Astrocyte (in vitro differentiated cells and primary cell): Measurements from ENCODE around the gene CNTNAP2. TPM values are rescaled to one million over a fixed set of nuclear protein-coding genes. Genes with fewer than 3 reads are reported as not detected.
"Not testable (repeated sequence)": the region's sequence is repeated elsewhere in the genome, so short reads cannot be mapped to it uniquely, and the experiment has no call there.

Source experiments
- DNase-seq: peaks from one replicate; pipeline ENCODE4 v3.0.0-alpha.2; 2010; ENCODE audit warnings: low read depth
- FAIRE-seq: peaks from 2 replicates; lab custom pipeline; 2011; peaks lifted over from hg19 to GRCh38; lab: Jason Lieb, UNC
- H2AFZ ChIP-seq: 2 replicates; pipeline ENCODE4 v1.6.0; 2012; ENCODE audit warnings: low read depth, low read length, inconsistent platforms
- H3K27ac ChIP-seq: 2 replicates; pipeline ENCODE4 v1.5.1; 2011; ENCODE audit warnings: low read depth, low read length, inconsistent platforms
- H3K27me3 ChIP-seq: 2 replicates; pipeline ENCODE4 v1.6.0; 2011; ENCODE audit warnings: low read length, inconsistent platforms; ENCODE audit not compliant: insufficient read depth
- H3K36me3 ChIP-seq: 2 replicates; pipeline ENCODE4 v1.5.1; 2011; ENCODE audit warnings: low read length, inconsistent platforms; ENCODE audit not compliant: insufficient read depth
- H3K4me1 ChIP-seq: 2 replicates; pipeline ENCODE4 v1.5.1; 2011; ENCODE audit warnings: low read length, inconsistent platforms; ENCODE audit not compliant: insufficient read depth
- H3K4me2 ChIP-seq: 2 replicates; pipeline ENCODE4 v1.6.0; 2012; ENCODE audit warnings: low read length, inconsistent platforms
- H3K4me3 ChIP-seq: 2 replicates; pipeline ENCODE4 v1.5.1; 2011; ENCODE audit warnings: low read depth, mild to moderate bottlenecking, low read length, inconsistent platforms; ENCODE audit not compliant: insufficient read depth
- H3K79me2 ChIP-seq: 2 replicates; pipeline ENCODE4 v1.6.0; 2012; ENCODE audit warnings: mild to moderate bottlenecking, low read length, inconsistent platforms; ENCODE audit not compliant: insufficient read depth
- H3K9ac ChIP-seq: 2 replicates; pipeline ENCODE4 v1.6.0; 2012; ENCODE audit warnings: mild to moderate bottlenecking, low read length, inconsistent platforms
- H3K9me3 ChIP-seq: 2 replicates; pipeline ENCODE4 v1.5.1; 2012; ENCODE audit warnings: low read depth, mild to moderate bottlenecking, low read length, inconsistent platforms; ENCODE audit not compliant: insufficient read depth
- H4K20me1 ChIP-seq: 2 replicates; pipeline ENCODE4 v1.6.0; 2012; ENCODE audit warnings: low read length, inconsistent platforms; ENCODE audit not compliant: insufficient read depth
- H3K27ac Mint-ChIP-seq: one replicate; pipeline ENCODE4 v1.8.0; 2021; ENCODE audit warnings: mild to moderate bottlenecking, mixed read lengths; ENCODE audit not compliant: unreplicated experiment
- H3K27me3 Mint-ChIP-seq: one replicate; pipeline ENCODE4 v1.8.0; 2021; ENCODE audit warnings: low read depth, mixed read lengths; ENCODE audit not compliant: unreplicated experiment
- H3K36me3 Mint-ChIP-seq: one replicate; pipeline ENCODE4 v1.8.0; 2021; ENCODE audit warnings: low read depth, mixed read lengths; ENCODE audit not compliant: unreplicated experiment
- H3K4me1 Mint-ChIP-seq: one replicate; pipeline ENCODE4 v1.8.0; 2021; ENCODE audit warnings: low read depth, mixed read lengths; ENCODE audit not compliant: unreplicated experiment
- H3K4me3 Mint-ChIP-seq: one replicate; pipeline ENCODE4 v1.8.0; 2021; ENCODE audit warnings: mild to moderate bottlenecking, moderate library complexity, mixed read lengths; ENCODE audit not compliant: unreplicated experiment
- H3K9me3 Mint-ChIP-seq: one replicate; pipeline ENCODE4 v1.8.0; 2021; ENCODE audit warnings: mild to moderate bottlenecking, mixed read lengths; ENCODE audit not compliant: unreplicated experiment
- EZH2 ChIP-seq: IDR thresholded peaks from 2 replicates; pipeline ENCODE4 v1.6.1; 2012; ENCODE audit warnings: mild to moderate bottlenecking, low read length, inconsistent platforms; ENCODE audit not compliant: insufficient read depth
- total RNA-seq: library from RNA; stranded (reverse); gene quantifications from 2 replicates; pipeline ENCODE4 v1.2.1, GENCODE V29; 2021
- TF ChIP-seq, protein P1 (sequence below): IDR thresholded peaks from 2 replicates; pipeline ENCODE4 v1.5.1; 2011; ENCODE audit warnings: low read depth, mild to moderate bottlenecking, inconsistent platforms, low read length, moderate library complexity; ENCODE audit not compliant: insufficient read depth

The CNTNAP2 gene
- total RNA-seq, 1 donor from 2014 or later, result 20.0 TPM

DNA sequence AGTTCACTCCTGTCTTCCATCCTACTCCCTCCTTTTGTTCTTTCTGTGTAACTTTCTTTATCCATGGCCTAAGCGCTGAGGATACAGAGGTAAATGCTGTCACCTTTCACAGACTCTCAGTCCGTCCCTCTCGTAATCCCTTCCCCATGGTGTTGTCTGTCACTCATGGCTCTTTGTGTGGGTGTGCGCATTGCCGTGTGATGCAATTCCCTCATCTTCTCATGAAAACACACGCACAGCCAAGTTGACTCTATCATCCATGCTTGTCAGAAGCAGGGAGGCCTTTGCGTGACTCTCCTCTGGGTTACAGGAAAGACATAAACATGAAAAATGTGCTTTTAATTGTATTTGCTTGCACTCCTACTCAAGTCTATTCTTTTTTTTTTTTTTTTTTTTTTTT lies 2348.3 kb downstream of the CNTNAP2 start:
- Histone ChIP-seq H3K27ac (no peak overlapping the region), H3K4me1 (no peaks in the 10 kb centered on the region), H3K4me2 (no peak overlapping the region), H3K4me3 (no peak overlapping the region), H3K9ac (no peak overlapping the region), H2AFZ (no peak overlapping the region), H4K20me1 (no peaks in the 10 kb centered on the region), H3K36me3 (no peaks in the 10 kb centered on the region), H3K27me3 (no peaks in the 10 kb centered on the region), H3K79me2 (no peaks in the 10 kb centered on the region), H3K9me3 (no peaks in the 10 kb centered on the region)
- Mint-ChIP-seq H3K36me3 (no peaks in the 10 kb centered on the region), H3K27me3 (no peaks in the 10 kb centered on the region), H3K4me3 (no peak overlapping the region), H3K27ac (no peak overlapping the region), H3K9me3 (peaks cover 11% of the 10 kb centered on the region), H3K4me1 (no peaks in the 10 kb centered on the region)
- no peak for DNase-seq
- no peak for FAIRE-seq
- TF ChIP-seq, protein P1, sequence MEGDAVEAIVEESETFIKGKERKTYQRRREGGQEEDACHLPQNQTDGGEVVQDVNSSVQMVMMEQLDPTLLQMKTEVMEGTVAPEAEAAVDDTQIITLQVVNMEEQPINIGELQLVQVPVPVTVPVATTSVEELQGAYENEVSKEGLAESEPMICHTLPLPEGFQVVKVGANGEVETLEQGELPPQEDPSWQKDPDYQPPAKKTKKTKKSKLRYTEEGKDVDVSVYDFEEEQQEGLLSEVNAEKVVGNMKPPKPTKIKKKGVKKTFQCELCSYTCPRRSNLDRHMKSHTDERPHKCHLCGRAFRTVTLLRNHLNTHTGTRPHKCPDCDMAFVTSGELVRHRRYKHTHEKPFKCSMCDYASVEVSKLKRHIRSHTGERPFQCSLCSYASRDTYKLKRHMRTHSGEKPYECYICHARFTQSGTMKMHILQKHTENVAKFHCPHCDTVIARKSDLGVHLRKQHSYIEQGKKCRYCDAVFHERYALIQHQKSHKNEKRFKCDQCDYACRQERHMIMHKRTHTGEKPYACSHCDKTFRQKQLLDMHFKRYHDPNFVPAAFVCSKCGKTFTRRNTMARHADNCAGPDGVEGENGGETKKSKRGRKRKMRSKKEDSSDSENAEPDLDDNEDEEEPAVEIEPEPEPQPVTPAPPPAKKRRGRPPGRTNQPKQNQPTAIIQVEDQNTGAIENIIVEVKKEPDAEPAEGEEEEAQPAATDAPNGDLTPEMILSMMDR, result no peak
- TF ChIP-seq EZH2, result no peak

DNA sequence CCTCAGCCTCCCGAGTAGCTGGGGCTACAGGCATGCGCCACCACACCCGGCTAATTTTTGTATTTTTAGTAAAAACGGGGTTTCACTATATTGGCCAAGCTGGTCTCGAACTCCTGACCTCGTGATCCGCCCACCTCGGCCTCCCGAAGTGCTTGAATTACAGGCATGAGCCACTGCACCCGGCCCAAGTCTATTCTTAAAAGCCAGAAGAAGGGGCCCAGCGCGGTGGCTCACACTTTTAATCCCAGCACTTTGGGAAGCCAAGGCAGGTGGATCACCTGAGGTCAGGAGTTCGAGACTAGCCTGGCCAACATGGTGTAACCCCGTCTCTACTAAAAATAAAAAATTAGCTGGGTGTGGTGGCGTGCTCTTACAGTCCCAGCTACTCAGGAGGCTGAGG lies 2348.8 kb downstream of the CNTNAP2 start:
- H3K27ac Mint-ChIP-seq, H3K36me3 Mint-ChIP-seq, DNase-seq, H3K27me3 ChIP-seq, H3K4me3 ChIP-seq, H3K36me3 ChIP-seq, H3K4me2 ChIP-seq, FAIRE-seq, H3K4me1 ChIP-seq, H2AFZ ChIP-seq, H3K27me3 Mint-ChIP-seq, H3K79me2 ChIP-seq, H3K4me3 Mint-ChIP-seq, H3K9ac ChIP-seq, H4K20me1 ChIP-seq, H3K9me3 ChIP-seq, H3K27ac ChIP-seq, H3K4me1 Mint-ChIP-seq: not testable (repeated sequence)
- peaks cover 11% of the 10 kb centered on the region for H3K9me3 Mint-ChIP-seq

DNA sequence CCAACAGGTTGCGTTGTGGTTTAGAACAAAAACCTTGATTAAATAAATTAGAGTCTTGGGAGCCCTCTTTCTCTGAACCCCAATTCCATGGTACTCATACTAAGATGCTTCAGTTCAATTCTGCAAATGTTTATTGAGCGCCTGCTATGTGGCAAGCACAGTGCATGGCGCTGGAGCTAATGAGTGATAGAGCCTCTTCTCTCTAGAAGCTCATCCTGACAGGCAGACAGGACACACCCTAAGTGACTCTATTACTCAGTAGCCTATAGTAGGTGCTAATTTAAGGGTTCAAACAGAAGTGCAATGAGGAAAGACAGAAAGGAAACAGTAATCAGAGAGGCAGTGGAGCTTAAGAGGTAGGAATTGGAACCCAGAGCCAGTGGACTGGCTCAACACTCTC lies 2349.5 kb downstream of the CNTNAP2 start:
- no peaks in the 10 kb centered on the region for H3K79me2 ChIP-seq
- H3K4me3 Mint-ChIP-seq, result no peak overlapping the region
- no peak for FAIRE-seq

More for the DNA sequence above, 2349.5 kb downstream of the CNTNAP2 start:
- Mint-ChIP-seq H3K27ac (no peak overlapping the region), H3K9me3 (peaks cover 11% of the 10 kb centered on the region), H3K36me3 (no peaks in the 10 kb centered on the region), H3K4me1 (no peaks in the 10 kb centered on the region), H3K27me3 (peaks cover 2% of the 10 kb centered on the region)
- Histone ChIP-seq H3K27me3 (no peaks in the 10 kb centered on the region), H3K27ac (no peak overlapping the region), H3K4me3 (no peak overlapping the region), H3K9me3 (no peaks in the 10 kb centered on the region), H3K4me1 (no peaks in the 10 kb centered on the region), H2AFZ (no peak overlapping the region), H4K20me1 (no peaks in the 10 kb centered on the region), H3K9ac (no peak overlapping the region), H3K4me2 (no peak overlapping the region), H3K36me3 (no peaks in the 10 kb centered on the region)
- no peak for TF ChIP-seq EZH2
- TF ChIP-seq, protein P1, result no peak
- no peak for DNase-seq
